Measurements from ENCODE around the gene CDH24.

Gene CDH24

GRCh38 chr14:23043145-23043544 lies 14.2 kb downstream of the CDH24 start:
- DNase-seq, result no peak

GRCh38 chr14:23042162-23042965 lies 15.0 kb downstream of the CDH24 start, which contains the start of gene PSMB11:
Gene PSMB11 (plus strand): TSS chr14:23042212. CDS start chr14:23042226, 14 bp downstream.
- DNase-seq, result no peak

GRCh38 chr14:23041729-23042128 lies 15.6 kb downstream of the CDH24 start:
- no peak for DNase-seq

- DNase-seq, result no peak
Observed at GRCh38 chr14:23040100-23040499, 17.2 kb downstream of the CDH24 start.

- DNase-seq, result no peak
Observed at GRCh38 chr14:23035303-23036144, 21.8 kb downstream of the CDH24 start.

- peak; percentile 93 for DNase-seq
Observed at GRCh38 chr14:23034498-23035302, 22.6 kb downstream of the CDH24 start, which contains the start of gene PSMB5. Gene PSMB5 (minus strand): TSS chr14:23034900. CDS start chr14:23034881, 19 bp downstream.

- no peak for DNase-seq
Observed at GRCh38 chr14:23033801-23034497, 23.4 kb downstream of the CDH24 start.

GRCh38 chr14:23033251-23033727 lies 24.0 kb downstream of the CDH24 start:
- no peak for DNase-seq

GRCh38 chr14:23030936-23031335 lies 26.4 kb downstream of the CDH24 start:
- DNase-seq, result no peak

- DNase-seq, result no peak
Observed at GRCh38 chr14:23028799-23029198, 28.5 kb downstream of the CDH24 start.

GRCh38 chr14:23025151-23025814 lies 32.0 kb downstream of the CDH24 start:
- DNase-seq, result no peak

GRCh38 chr14:23024612-23025075 lies 32.7 kb downstream of the CDH24 start:
- DNase-seq, result no peak

- no peak for DNase-seq
Observed at GRCh38 chr14:23023795-23024152, 33.5 kb downstream of the CDH24 start.

GRCh38 chr14:23023022-23023794 lies 34.1 kb downstream of the CDH24 start:
- DNase-seq, result no peak

GRCh38 chr14:23021889-23022442 lies 35.4 kb downstream of the CDH24 start:
- no peak for DNase-seq

- DNase-seq, result no peak
Observed at GRCh38 chr14:23021434-23021833, 35.9 kb downstream of the CDH24 start.

GRCh38 chr14:23020143-23021128 lies 36.9 kb downstream of the CDH24 start:
- DNase-seq, result no peak

- DNase-seq, result no peak
Observed at GRCh38 chr14:23018107-23018506, 39.2 kb downstream of the CDH24 start.

- no peak for DNase-seq
Observed at GRCh38 chr14:23017091-23017490, 40.2 kb downstream of the CDH24 start.
